Lower leg skin (tissue), 3 donors: ENCODE results near the gene GALK2.

Experiments used
- CTCF ChIP-seq, 3 donors: fragments of 450-650 bp; IDR thresholded peaks; one replicate each; pipeline ENCODE4 v1.5.1; 2016; ENCODE audit warnings: antibody characterized with exemption in 3 of 3, mild to moderate bottlenecking in 3 of 3, moderate library complexity in 2 of 3
- POLR2A ChIP-seq, 2 donors: fragments of 450-650 bp; IDR thresholded peaks; one replicate each; pipeline ENCODE4 v1.6.1; 2016 to 2017; ENCODE audit warnings: antibody characterized with exemption in 2 of 2, mild to moderate bottlenecking in 1 of 2, moderate library complexity in 1 of 2

GRCh38 chr15:49134683-49135341 is 35.2 kb upstream of the GALK2 start:
- TF ChIP-seq CTCF (IDR thresholded peaks at IDR 0.05) (no peak), POLR2A (IDR thresholded peaks at IDR 0.05) (no peak)
